Stimulated activated CD8-positive, alpha-beta memory T cell treated with anti-CD3 and anti-CD28 coated beads, Interleukin-12 subunit alpha, Interleukin-12 subunit beta, amount 100 ng/mL, for 24 hours (primary cell): ENCODE results near the gene SLC2A5.
A peak's percentile ranks its signal among the peaks of the same experiment; 100 is the strongest.
"Not testable (repeated sequence)": the region's sequence is repeated elsewhere in the genome, so short reads cannot be mapped to it uniquely, and the experiment has no call there.

Source experiments
- DNase-seq: peaks from one replicate; pipeline ENCODE4 v3.0.0-alpha.2; 2020; ENCODE audit errors: extremely low read depth

Gene SLC2A5

DNA sequence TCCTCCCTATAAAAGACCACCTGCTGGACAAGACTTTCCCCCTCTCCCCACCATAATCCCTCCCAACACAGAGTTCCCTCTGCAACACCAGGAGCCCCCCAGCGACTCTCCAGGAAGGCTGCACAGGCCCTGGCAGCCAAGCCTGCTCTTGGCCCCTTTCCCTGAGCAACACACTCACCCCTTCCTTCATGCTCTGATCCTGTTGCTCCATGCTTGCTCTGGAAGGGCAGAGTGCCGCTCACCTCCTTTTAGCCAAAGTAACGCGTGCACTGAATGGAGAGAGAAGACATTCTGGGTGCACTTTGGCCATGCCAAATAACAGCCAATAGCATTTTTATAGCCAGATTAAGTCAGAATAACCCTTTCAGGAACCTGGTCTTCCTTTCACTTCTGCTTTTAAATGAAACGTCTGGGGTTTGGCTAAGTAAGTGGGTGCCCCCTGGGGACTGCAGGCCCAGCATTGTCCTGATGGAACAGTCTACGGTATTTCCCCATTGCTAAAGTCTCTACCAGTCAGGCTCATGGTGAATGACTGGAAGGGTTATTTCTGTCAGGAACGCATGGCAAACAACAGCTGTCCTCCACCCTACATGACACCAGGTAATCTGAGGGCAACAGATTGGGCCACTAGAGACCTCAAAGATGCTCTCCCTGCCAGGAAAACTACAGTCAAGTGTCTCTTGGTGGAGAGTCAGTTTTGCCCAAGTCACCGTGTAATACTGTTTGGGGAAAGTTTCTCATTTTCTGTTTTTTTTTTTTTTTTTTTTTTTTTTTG lies at the start of gene SLC2A5:
Gene SLC2A5, minus strand, starts transcription at position 310 of the 775 bp plus-strand sequence. Its CDS starts 99 bp downstream, at position 211.
- no peak for DNase-seq

DNA sequence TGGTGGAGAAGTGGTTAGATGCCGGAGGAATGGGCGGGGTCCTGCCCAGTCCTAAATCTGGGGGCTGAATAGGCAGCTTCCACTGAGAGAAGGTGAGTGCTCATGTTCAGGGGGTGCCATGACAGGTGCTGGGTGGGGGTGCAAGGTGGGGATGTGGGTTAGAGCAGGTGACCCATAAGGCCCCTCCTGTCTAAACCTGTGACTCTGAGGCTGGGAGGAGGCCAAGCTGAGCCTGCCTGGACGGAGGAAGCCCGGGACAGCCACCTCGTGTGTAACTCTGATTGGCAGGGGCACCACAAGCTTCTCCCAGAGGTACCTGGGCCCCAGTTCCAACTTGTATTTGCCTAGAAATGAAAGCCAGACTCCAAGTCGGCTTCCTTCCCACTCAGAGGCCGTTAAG lies 48.8 kb upstream of the SLC2A5 start:
- DNase-seq = no peak

GRCh38 chr1:9115351-9116205 lies 46.1 kb upstream of the SLC2A5 start:
- no peak for DNase-seq

GRCh38 chr1:9112961-9113880 lies 43.8 kb upstream of the SLC2A5 start:
- DNase-seq = no peak

GRCh38 chr1:9111957-9112356 lies 42.5 kb upstream of the SLC2A5 start:
- no peak for DNase-seq

DNA sequence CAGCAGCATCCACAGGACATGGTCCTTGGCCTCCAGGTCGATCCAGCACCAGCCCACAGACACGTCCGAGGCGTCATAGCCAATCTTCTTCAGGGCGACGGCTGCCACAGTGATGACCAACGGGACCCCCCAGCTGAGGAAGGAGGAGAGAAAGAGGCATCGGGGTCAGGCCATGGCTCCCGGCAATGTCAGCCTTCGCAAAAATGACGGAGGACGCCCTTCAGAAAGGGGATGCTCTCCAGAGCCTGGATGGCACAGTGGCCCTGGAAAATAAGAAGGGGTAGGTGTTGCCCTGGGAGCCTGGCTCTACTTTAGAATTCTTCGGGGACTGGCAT lies 41.9 kb upstream of the SLC2A5 start:
- DNase-seq = no peak

GRCh38 chr1:9110669-9111356 lies 41.4 kb upstream of the SLC2A5 start:
- DNase-seq = peak; percentile 60

- no peak for DNase-seq
These were observed 38.7 kb upstream of the SLC2A5 start for GRCh38 chr1:9108056-9108665.

- DNase-seq = no peak
These were observed 37.7 kb upstream of the SLC2A5 start for GRCh38 chr1:9107136-9107535.

DNA sequence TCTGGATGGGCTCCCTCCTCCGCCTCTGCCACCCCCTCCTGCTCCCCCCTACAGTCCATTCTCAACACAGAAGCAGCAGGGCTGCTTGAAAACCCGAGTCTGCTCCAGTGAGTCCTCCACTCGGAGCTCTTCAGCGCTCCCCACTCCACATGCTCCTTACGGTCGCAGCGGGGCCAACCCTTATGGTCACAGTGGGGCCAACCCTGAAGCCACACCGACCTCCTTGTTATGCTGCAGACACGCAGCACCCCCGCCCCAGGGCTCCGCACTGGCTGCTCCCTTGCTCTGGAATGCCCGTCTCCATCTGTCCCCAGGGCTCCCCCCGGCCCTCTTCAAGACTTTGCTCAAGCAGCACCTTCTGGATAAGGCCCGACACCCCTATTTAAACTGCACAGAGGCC lies 36.9 kb upstream of the SLC2A5 start:
- no peak for DNase-seq

DNA sequence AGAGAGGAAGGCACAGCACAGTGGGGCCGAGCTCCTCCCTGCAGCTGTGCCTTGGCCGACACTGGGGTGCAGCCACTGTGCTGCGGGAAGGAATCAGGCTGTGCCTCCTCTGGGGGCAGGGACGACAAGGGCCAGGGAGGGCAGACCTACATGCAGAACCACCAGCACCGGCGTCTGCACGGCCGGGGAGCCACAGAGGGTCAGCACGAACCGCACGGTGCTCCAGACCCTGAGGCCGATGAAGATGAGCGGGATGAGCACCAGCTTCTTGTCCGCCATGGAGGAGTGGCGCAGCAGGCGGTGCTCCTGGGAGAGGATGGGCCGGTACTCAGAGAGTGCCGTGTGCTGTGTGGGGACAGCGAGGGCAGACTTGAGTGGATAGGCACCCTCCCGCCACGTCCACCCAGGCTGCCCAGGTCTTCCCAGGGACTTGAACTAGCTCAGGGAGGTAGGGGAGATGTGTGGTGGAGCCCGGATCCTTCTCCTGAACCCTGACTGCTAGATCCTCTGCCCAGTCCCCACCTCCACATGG lies 36.0 kb upstream of the SLC2A5 start:
- DNase-seq = no peak

DNA sequence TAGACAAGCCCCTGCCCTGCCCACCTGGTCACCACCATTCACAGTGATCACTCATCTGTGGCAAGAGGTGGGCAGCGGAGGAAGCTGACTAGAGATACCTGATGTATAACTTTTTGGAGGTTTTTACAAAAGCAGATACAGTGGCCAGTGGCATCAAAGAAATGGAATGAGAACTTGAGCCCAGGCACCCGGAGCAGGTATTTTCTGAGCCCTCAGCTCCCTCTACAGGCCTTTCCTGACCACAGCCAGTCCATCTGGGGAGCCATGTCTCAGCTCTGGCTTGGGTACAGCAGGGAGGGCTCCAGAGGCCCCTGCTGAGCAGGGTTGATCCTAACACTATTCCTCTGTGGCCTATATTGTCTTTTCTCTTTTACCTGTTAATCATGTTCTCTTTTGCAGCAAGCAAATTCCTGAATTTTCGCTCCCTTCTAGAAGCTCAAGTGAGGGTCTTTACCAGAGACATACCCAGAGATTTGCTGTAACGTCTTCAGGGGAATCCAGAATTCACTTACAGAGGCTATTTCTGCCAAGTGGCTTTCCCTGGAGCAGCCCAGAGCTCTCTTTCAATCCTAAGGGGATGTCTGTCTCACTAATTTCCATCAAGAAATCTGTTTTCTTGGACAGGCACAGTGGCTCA lies 32.2 kb upstream of the SLC2A5 start:
- no peak for DNase-seq

DNA sequence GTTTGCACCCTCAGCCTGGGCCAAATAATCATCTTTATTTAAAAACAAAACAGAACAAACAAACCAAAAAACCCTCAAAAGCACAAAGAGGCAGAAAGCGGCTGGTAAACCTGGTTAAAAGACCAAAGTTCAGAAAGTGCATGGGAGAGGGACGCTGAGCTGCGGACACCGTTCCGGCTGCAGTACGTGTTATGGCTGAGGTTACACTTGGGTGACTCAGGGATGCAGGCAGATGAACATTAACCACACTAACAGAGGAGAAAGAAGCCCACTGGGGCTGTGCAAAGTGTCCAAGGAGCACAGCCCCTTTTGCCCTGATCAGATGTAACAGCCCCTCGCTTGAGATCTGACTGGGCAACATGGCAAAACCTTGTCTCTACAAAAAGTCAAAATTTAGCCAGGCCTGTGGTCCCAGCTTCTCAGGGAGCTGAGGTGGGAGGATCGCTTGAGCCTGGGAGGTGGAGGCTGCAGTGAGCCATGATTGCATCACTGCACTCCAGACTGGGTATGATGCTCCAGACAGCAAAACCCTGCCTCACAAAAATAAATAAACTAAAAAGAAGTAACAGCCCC lies 31.1 kb upstream of the SLC2A5 start:
- DNase-seq = no peak

GRCh38 chr1:9099555-9099954 lies 30.1 kb upstream of the SLC2A5 start:
- no peak for DNase-seq

DNA sequence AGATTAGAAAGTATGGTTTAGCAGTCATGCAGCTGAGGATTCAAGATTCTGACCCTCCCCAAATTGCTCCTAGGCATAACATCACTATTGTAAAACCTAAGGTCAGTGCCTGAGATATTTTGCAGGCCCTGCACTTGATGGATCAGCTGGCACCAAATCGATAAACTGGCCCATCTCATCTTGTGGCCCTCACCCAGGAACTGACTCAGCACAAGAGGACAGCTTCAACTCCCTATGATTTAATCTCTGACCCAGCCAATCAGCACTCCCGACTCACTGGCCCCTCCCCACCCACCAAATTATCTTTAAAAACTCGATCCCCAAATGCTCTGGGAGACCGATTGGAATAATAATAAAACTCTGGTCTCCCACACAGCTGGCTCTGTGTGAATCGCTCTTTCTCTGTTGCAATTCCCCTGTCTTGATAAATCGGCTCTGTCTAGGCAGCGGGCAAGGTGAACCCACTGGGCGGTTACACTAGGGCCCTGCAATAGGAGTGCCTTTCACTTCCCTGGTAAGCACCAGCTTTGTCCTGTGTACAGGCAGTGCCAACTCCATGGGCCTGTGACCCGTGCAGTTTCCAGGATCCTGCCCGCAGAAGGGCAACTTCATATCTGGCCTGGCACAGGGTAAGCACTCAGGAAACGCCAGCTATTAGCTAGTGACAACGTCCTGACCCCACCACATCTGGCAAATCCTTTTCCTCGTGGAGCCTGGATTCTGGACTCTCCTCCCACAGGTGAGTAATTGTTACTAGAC lies 28.7 kb upstream of the SLC2A5 start:
- DNase-seq = no peak

DNA sequence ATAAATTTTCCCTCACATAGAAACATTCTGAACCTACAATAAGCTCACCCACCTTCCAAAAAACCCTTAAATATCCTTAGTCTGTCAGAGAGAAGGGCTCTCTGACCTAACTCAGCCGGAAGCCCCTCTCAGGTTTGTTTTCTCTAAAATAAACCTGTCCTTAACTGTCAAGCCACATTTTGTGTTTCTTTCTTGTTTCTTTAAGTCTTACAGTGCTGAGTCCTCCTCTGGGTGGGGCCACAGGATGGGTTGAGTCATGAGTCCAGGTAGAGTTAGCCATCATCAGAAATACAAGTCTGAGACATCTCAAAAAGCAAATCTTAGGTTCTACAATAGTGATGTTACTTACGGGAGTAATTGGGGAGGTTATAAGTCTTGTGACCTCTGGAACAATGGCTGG lies 26.4 kb upstream of the SLC2A5 start:
- no peak for DNase-seq

GRCh38 chr1:9093996-9094595 lies 24.7 kb upstream of the SLC2A5 start:
- not testable (repeated sequence) for DNase-seq

- no peak for DNase-seq
These were observed 24.1 kb upstream of the SLC2A5 start for GRCh38 chr1:9093581-9093980.

- DNase-seq = no peak
These were observed 23.7 kb upstream of the SLC2A5 start for GRCh38 chr1:9093091-9093490.
